ENCODE data around the gene ZCCHC3.
"Not testable (repeated sequence)": the region's sequence is repeated elsewhere in the genome, so short reads cannot be mapped to it uniquely, and the experiment has no call there.

Gene ZCCHC3

GRCh38 chr20:316316-317068, 19.1 kb downstream of the ZCCHC3 start:
- DNase-seq, result no peak

- peak; percentile 91 for DNase-seq
Observed at GRCh38 chr20:324177-325044, 27.0 kb downstream of the ZCCHC3 start.

- DNase-seq, result peak; percentile 97
Observed at GRCh38 chr20:325045-325888, 27.9 kb downstream of the ZCCHC3 start, which contains the start of gene SOX12. Gene SOX12 (plus strand): TSS chr20:325552. CDS start chr20:325925, 373 bp downstream.

GRCh38 chr20:325889-326644, 28.7 kb downstream of the ZCCHC3 start:
- peak; percentile 30 for DNase-seq

GRCh38 chr20:326645-327185, 29.3 kb downstream of the ZCCHC3 start:
- no peak for DNase-seq

GRCh38 chr20:327186-328026, 30.0 kb downstream of the ZCCHC3 start:
- DNase-seq, result peak; percentile 94

- no peak for DNase-seq
Observed at GRCh38 chr20:328027-328974, 30.9 kb downstream of the ZCCHC3 start.

GRCh38 chr20:328975-329695, 31.8 kb downstream of the ZCCHC3 start:
- no peak for DNase-seq

- DNase-seq, result no peak
Observed at GRCh38 chr20:329851-330232, 32.5 kb downstream of the ZCCHC3 start.

- peak; percentile 64 for DNase-seq
Observed at GRCh38 chr20:330233-331149, 33.1 kb downstream of the ZCCHC3 start.

- DNase-seq, result no peak
Observed at GRCh38 chr20:334578-334977, 37.2 kb downstream of the ZCCHC3 start.

GRCh38 chr20:336040-336439, 38.7 kb downstream of the ZCCHC3 start:
- DNase-seq, result not testable (repeated sequence)

GRCh38 chr20:341682-342081, 44.3 kb downstream of the ZCCHC3 start:
- no peak for DNase-seq

- no peak for DNase-seq
Observed at GRCh38 chr20:343107-343506, 45.7 kb downstream of the ZCCHC3 start.

- DNase-seq, result no peak
Observed at GRCh38 chr20:346033-346639, 48.8 kb downstream of the ZCCHC3 start.

GRCh38 chr20:346640-347316, 49.4 kb downstream of the ZCCHC3 start, which contains the start of gene NRSN2:
Gene NRSN2 (plus strand): TSS chr20:347111. CDS start chr20:349644, 2,533 bp downstream.
- DNase-seq, result peak; percentile 74

GRCh38 chr20:347317-347639, 49.9 kb downstream of the ZCCHC3 start:
- no peak for DNase-seq

Data from NCI-H2227 treated with DMSO at 0.1 percent for 48 hours (cell line).